GM12875 (cell line): ENCODE data around the gene FCGR3B.
"Not testable (repeated sequence)": the region's sequence is repeated elsewhere in the genome, so short reads cannot be mapped to it uniquely, and the experiment has no call there.

ENCODE experiments used
- H3K4me3 ChIP-seq: one replicate; pipeline ENCODE4 v1.5.1; 2011; ENCODE audit warnings: low read depth, low read length, control low read depth
- TF ChIP-seq, protein P1 (sequence below): IDR thresholded peaks from 2 replicates; pipeline ENCODE4 v1.5.1; 2011; ENCODE audit warnings: low read depth, mild to moderate bottlenecking, control low read depth, inconsistent platforms, low read length, moderate library complexity, borderline replicate concordance; ENCODE audit not compliant: insufficient read depth

The FCGR3B gene

DNA sequence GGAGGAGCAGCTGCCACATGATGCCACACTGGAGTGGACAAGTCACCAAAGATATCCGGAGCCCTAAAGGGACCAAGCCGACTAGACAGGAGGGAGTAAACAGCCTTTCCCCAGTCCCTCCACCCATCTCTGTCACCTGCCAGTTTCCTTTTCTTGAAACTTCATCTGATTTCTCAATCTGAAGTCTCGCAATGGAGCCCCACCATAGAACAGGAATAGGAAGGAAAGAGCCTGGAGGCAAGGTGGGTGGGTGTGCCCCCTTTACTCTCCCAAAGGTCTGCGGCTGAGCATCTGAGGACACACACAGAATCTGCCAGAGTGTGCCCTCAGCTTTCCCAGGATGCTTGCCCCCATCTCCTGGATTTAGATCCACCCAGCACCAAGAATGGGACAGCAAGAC is at the start of gene FCGR3B:
TSS of gene FCGR3B (minus strand) at position 101 of the 400 bp plus-strand sequence. CDS start at position 19, 82 bp downstream.
- no peak within 1 kb of the TSS for H3K4me3 ChIP-seq
- TF ChIP-seq, protein P1, sequence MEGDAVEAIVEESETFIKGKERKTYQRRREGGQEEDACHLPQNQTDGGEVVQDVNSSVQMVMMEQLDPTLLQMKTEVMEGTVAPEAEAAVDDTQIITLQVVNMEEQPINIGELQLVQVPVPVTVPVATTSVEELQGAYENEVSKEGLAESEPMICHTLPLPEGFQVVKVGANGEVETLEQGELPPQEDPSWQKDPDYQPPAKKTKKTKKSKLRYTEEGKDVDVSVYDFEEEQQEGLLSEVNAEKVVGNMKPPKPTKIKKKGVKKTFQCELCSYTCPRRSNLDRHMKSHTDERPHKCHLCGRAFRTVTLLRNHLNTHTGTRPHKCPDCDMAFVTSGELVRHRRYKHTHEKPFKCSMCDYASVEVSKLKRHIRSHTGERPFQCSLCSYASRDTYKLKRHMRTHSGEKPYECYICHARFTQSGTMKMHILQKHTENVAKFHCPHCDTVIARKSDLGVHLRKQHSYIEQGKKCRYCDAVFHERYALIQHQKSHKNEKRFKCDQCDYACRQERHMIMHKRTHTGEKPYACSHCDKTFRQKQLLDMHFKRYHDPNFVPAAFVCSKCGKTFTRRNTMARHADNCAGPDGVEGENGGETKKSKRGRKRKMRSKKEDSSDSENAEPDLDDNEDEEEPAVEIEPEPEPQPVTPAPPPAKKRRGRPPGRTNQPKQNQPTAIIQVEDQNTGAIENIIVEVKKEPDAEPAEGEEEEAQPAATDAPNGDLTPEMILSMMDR, result no peak

DNA sequence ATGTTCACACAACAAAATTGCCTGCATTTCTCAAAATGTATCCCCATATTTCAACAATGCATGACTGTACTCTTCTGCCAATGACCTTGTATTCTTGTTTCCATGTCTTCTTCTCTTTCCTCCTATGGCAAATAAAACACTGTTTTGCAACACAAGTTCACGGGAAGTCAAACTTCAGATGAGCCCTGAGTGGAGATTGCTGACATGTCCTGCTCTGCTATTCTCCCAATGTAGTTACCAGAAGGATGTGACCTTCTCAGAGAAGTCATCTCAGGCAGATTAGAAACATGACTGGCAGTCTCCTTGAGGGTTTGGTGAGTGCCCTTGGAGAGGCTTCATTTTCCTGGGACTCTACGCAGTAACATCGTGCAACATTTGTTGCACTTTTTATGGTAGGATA is 47.5 kb upstream of the FCGR3B start:
- TF ChIP-seq, protein P1, result no peak

DNA sequence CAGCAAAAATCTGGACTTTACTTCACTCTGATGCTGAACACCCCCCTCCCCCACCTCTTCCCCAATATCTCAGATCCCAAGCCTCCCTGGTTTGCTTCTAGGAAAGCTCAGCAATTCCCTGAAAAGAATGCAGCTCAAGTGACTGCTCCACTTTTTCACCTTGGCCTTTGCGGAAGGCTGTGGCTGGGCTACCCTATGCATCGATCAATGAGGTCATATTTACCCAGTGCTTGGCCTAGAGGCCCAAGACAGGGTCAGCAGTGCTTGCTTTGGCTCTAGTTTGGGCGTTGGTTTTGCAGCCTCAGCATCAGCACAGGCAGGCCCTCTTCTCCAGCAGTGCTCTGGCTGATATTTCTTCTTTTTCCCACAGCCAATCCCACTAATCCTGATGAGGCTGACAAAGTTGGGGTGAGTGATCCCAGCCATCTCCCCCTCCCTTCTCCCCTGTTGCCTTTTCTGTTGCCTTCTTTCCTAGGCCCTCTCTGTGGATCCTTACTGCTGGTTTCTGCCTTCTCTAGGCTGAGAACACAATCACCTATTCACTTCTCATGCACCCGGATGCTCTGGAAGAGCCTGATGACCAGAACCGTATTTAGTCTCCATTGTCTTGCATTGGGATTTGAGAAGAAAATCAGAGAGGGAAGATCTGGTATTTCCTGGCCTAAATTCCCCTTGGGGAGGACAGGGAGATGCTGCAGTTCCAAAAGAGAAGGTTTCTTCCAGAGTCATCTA is 46.1 kb upstream of the FCGR3B start:
- TF ChIP-seq, protein P1, result no peak
- no peak overlapping the region for H3K4me3 ChIP-seq

More for the DNA sequence above, 47.5 kb upstream of the FCGR3B start:
- no peak overlapping the region for H3K4me3 ChIP-seq

DNA sequence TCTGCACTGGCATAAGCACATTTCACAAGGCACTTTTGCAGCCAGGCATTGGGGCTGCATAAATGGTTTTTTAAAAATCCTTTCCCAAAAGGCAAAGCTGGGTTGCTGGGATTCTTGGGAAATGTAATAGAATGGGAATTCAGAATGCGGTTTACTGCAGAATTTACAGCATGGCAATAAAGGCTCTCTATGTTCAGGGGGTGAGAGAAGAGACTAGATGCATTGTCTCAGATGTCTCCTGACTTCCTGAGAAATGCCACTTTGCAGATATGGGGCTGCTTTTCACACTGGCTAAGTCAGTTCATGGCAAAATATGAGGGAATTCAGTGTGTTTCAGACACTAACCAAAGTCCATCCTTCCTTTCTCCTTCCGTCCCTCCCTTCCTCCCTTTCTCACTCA is 45.5 kb upstream of the FCGR3B start:
- no peak overlapping the region for H3K4me3 ChIP-seq
- TF ChIP-seq, protein P1, result no peak

DNA sequence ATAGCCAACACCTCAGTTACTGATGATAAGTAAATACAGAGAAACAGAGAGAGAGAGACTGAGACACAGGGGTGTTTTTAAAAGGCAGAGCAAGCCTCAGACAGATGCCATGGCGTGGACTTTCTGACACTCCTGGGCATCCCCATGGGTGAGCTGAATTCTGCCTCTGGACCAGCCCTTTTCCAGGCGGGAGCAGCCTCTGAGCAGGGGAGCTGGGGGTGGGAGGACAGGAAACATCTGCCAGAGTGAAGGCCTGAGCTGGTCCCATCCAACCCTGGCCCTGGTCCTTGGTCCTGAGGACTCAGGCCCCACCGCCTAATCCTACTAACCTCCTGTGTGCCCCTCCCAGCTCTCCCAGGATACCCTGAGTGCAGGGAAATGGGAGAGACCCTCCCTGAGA is 43.9 kb upstream of the FCGR3B start:
- not testable (repeated sequence) for H3K4me3 ChIP-seq

DNA sequence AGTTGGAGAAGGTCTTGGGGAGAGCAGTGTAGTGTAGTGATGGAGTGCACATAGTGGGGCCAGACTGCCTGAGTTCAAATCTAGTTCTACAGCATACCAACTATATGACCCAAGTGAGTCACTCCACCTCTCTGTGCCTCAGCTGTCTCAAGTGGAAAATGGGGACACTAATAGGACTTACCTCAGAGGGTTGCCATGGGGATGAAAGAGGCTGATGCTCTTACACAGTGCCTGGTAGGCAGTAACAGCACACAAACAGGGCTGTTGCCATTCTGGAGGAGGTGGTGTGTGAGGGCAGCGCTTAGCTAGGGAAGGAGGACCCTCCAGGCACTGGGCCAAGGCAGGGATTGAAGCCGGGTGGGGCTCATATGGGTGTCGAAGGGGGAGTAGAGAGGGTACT is 43.5 kb upstream of the FCGR3B start:
- H3K4me3 ChIP-seq, result not testable (repeated sequence)

DNA sequence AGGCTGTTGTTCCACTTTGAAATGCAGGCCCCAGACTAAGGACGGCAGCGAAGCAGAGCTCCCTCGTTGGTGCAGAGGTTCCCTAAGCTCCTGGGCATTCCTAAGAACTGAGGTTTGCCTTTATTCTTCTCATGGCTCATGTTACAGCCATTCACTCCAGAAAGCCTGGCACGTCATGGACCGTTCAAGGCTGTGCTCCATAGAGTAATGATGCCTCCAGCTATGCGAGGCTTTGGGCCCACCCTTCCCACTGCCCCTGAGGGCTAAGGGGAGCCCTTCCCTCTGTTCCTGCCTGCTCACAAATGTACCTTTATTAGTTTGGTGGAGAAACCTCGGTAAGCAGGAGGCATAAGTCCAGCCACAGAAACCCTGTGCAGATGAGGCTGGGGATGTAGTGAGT is 42.5 kb upstream of the FCGR3B start:
- H3K4me3 ChIP-seq, result not testable (repeated sequence)

DNA sequence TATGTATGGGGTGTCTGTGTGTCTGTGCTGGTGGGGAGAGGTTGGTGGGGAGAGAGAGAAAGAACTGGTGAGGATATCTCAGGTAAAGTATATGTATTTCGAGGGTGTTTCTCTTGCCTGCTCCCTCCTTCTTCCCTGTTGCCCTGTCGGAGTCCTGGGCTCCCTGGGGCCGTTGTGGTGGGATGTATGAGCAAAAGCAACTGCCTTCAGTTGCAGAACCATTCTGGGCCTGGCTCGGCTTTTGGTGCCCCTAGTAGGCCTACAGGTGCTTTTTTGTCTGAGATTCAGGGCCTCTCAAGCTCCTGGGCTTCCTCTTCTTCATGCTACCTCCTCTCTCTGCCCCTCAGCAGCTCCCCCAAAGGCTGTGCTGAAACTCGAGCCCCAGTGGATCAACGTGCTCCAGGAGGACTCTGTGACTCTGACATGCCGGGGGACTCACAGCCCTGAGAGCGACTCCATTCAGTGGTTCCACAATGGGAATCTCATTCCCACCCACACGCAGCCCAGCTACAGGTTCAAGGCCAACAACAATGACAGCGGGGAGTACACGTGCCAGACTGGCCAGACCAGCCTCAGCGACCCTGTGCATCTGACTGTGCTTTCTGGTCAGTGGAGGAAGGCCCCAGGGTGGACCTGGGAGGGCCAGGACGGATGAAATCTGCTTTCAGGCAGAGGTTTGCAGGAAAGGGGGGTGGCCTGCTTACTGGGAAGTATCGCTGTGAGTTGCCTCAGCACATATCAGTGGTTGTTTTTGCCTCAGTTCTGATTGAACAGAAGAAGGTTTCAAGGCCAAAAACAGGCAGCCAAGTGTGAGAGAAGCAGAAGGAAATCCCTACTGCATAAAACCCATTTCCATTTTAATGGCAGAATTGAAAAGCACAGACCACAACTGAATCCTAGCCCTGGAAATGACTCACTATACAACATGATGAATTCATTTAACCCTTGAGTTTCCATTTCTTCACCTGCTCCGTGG is 40.4 kb upstream of the FCGR3B start:
- not testable (repeated sequence) for H3K4me3 ChIP-seq

DNA sequence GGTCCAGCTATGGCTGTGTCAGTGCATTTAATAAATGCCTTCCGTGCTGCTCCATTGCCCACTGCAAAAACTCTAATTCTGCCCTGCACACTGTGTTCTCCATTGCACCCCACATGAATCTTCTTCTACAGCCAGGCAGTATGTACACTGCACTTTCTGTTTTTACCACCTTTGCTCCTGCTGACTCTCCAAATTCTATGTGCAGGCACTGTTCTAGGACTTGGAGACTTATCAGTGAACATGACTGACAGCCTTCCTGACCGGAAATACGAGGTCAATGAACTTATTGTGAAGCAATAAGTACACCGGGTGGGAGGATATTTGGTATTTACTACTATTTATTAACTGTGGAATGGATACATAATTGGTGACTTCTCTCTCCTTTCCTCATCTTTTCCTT is 33.7 kb upstream of the FCGR3B start:
- H3K4me3 ChIP-seq, result not testable (repeated sequence)

DNA sequence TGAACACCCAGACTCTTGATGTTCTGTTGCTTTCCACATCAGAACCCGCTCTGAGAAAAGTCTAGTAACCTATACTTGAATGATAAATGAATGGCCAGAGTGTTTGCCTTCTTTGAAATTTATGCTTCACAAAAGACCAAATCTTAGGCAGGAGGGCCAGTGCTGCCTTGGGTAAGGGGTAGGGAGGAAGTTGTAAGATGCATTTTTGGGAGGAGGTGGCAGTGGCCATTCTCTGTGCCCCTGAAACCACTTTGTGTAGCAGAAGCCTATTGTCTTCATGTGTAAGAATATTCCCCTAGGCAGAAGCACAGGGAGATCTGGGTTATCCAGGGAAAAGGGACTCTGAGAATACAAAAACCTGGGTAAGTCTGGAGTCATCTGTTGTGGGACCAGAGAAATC is 32.6 kb upstream of the FCGR3B start:
- H3K4me3 ChIP-seq, result peak overlapping the region; percentile 43

DNA sequence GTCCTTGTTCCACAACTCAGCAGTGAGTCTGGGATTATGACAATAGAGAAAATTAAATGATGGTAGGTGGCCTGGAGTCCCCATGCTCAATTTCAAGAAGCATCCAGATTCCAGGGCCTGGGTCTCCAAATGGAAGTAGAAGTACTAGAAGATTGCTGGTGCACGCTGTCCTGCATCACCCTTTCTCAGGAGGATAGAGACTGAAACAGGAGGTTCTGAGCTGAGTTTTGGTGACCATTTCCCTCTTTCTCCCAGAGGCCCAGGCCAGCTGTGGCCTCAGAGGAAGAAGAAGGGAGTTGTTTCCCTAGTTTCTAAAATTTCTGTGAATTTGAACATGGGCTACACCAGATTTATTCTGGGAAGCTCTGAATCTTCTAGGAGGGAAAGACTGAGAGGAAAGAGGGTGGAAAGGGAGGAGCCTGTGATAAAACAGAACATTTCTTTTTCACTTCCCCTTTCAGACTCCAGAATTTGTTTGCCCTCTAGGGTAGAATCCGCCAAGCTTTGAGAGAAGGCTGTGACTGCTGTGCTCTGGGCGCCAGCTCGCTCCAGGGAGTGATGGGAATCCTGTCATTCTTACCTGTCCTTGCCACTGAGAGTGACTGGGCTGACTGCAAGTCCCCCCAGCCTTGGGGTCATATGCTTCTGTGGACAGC is 31.8 kb upstream of the FCGR3B start, which contains the start of gene FCGR2B:
TSS of gene FCGR2B (plus strand) at position 460 of the 656 bp plus-strand sequence. CDS start at position 559, 99 bp downstream.
- peak within 1 kb of the TSS; percentile 43 for H3K4me3 ChIP-seq

DNA sequence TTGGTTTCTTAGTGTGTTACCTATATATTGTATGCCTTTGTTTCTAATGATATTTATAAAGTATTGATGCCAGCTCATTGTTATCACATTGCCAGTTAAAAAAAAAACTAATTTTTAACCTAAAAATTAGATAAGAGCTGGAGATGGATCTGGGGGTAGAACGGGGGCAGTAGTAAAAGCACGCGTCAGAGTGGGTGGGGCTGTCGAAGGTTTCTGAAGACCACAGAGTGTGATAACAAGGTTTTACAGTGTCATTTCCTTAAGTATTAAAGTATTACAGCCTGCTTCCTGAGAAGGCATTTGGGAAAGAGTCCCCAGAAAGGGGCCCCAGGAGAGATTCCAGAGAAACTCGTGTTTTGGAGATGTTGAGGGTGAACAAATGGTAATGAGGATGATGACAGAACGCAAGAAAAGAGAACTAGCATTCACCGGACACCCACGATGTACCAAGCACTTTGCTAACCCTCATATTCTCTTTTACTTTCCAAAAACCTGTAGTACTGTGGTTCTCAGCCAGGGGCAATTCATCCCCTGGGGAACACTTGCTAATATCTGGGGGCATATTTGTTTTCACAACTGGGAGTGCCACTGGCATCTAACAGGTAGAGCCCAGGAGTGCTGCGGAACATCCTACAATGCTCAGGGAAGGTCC is 30.8 kb upstream of the FCGR3B start:
- H3K4me3 ChIP-seq, result not testable (repeated sequence)

DNA sequence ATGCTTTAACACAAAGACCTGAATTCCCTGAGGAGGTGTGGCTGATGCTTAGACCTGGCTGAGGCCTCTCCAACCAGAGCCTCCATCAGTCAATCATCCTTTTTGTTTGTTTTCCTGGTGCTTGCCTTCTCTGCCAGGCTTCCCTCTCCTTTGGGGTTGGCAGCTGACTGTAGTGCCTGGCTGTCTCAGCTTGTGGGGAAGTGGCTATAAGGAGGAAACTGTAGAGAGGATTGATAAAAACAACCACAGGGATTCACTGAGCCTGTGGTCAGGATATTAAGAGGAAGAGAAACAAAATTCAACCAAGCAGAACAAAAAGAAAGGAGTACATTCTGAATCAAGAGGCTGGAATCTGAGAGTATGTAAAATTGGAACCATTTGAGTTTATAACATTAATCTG is 27.5 kb upstream of the FCGR3B start:
- not testable (repeated sequence) for H3K4me3 ChIP-seq

DNA sequence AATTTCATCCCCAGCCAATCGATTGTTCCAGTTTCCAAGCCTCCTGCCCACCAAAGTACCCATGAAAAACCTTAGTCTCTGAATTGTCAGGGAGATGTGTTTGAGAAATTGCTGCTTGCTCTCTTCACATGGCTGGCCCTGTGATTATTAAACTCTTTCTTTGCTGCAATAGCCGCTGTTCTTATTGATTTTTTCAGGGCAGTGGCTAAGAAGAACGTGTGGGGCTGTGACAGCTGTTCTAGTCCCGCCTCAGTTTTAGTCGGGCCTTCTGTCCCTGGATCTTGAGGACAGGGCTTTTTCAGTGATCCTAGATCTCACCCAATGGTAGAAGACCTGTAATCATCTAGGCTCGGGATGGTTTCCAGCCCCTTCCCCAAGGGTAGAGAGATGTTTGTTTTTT is 23.0 kb upstream of the FCGR3B start:
- H3K4me3 ChIP-seq, result not testable (repeated sequence)
